ENCODE measurements around the gene ZNF416. TPM values are rescaled to one million over a fixed set of nuclear protein-coding genes. Genes with fewer than 3 reads are reported as not detected.
A peak's percentile ranks its signal among the peaks of the same experiment; 100 is the strongest.

ZNF416 gene
- total and polyA plus RNA-seq, 2 experiments from 2014 or later, result 4.3 to 11.9 TPM

- no peak overlapping the region for H3K27ac Mint-ChIP-seq
- peaks cover 67% of the 10 kb centered on the region for H3K9me3 Mint-ChIP-seq
- Histone ChIP-seq H3F3A (replicated peaks; ENCODE audit: low read depth) (0 out of 2 replicates have a peak, but pooled peaks cover 4% of the 10 kb centered on the region), H3K36me3 (ENCODE audit: insufficient read depth) (peaks cover 48% of the 10 kb centered on the region), H2AFZ (no peak overlapping the region), H3K9me2 (ENCODE audit: insufficient read depth) (peaks cover 29% of the 10 kb centered on the region), H3K4me2 (peak overlapping the region; percentile 97), H3K27ac (ENCODE audit: low read depth) (no peak overlapping the region), H3K4me1 (ENCODE audit: insufficient read depth) (0 out of 2 replicates have a peak, but pooled peaks cover 3% of the 10 kb centered on the region), H4K20me1 (replicated peaks; ENCODE audit: insufficient read depth) (no peaks in the 10 kb centered on the region; the same call in 1 of the 2 replicates), H3K27me3 (ENCODE audit: insufficient read depth) (no peaks in the 10 kb centered on the region), H3K4me3 (peak overlapping the region; percentile 100), H3K79me2 (replicated peaks; ENCODE audit: insufficient read depth) (peaks cover 62% of the 10 kb centered on the region)
- peaks cover 22% of the 10 kb centered on the region for H3K27me3 Mint-ChIP-seq (ENCODE audit: insufficient read depth, low read depth, poor library complexity)
- DNase-seq (ENCODE audit: low spot score) (no peak), ATAC-seq (no peak)
- H3K36me3 Mint-ChIP-seq (ENCODE audit: low read depth), result peaks cover 64% of the 10 kb centered on the region
- peak overlapping the region; percentile 95 for H3K4me3 Mint-ChIP-seq
- peaks cover 8% of the 10 kb centered on the region; the same call in 1 of the 3 replicates for H3K4me1 Mint-ChIP-seq
- TF ChIP-seq ZNF114 (CRISPR knock-in tag; IDR thresholded peaks at IDR 0.05) (no peak), ZNF331 (CRISPR knock-in tag; IDR thresholded peaks at IDR 0.05; ENCODE audit: low read depth) (no peak), EZH2phosphoT487 (IDR thresholded peaks at IDR 0.05; ENCODE audit: unreplicated experiment) (no peak), STAT1 (IDR thresholded peaks at IDR 0.05; ENCODE audit: unreplicated experiment) (no peak), ZNF462 (CRISPR knock-in tag; IDR thresholded peaks at IDR 0.05) (no peak), POLR2AphosphoS5 (IDR thresholded peaks at IDR 0.05; ENCODE audit: low read depth) (no peak), CTCF (conservative IDR thresholded peaks at IDR 0.05; ENCODE audit: low read depth in 2 of 2) (no peak), NANOG (IDR thresholded peaks at IDR 0.05; ENCODE audit: borderline replicate concordance) (no peak)
- TF ChIP-seq, protein P1, sequence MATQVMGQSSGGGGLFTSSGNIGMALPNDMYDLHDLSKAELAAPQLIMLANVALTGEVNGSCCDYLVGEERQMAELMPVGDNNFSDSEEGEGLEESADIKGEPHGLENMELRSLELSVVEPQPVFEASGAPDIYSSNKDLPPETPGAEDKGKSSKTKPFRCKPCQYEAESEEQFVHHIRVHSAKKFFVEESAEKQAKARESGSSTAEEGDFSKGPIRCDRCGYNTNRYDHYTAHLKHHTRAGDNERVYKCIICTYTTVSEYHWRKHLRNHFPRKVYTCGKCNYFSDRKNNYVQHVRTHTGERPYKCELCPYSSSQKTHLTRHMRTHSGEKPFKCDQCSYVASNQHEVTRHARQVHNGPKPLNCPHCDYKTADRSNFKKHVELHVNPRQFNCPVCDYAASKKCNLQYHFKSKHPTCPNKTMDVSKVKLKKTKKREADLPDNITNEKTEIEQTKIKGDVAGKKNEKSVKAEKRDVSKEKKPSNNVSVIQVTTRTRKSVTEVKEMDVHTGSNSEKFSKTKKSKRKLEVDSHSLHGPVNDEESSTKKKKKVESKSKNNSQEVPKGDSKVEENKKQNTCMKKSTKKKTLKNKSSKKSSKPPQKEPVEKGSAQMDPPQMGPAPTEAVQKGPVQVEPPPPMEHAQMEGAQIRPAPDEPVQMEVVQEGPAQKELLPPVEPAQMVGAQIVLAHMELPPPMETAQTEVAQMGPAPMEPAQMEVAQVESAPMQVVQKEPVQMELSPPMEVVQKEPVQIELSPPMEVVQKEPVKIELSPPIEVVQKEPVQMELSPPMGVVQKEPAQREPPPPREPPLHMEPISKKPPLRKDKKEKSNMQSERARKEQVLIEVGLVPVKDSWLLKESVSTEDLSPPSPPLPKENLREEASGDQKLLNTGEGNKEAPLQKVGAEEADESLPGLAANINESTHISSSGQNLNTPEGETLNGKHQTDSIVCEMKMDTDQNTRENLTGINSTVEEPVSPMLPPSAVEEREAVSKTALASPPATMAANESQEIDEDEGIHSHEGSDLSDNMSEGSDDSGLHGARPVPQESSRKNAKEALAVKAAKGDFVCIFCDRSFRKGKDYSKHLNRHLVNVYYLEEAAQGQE (IDR thresholded peaks at IDR 0.05; ENCODE audit: unreplicated experiment), result no peak
Observed at GRCh38 chr19:57615346-57615745, 36.6 kb upstream of the ZNF416 start.
